H9 (cell line): Measurements from ENCODE around the gene RNU6-9. TPM values are rescaled to one million over a fixed set of nuclear protein-coding genes. Genes with fewer than 3 reads are reported as not detected.

Experiments used
- DNase-seq: peaks from one replicate; pipeline ENCODE4 v3.0.0-alpha.2; 2017
- H2AFZ ChIP-seq: one replicate; pipeline ENCODE4 v1.6.1; 2013; ENCODE audit warnings: mild to moderate bottlenecking, low read length, control low read depth, moderate library complexity
- H2AK5ac ChIP-seq: 2 replicates; pipeline ENCODE4 v1.6.1; 2013; ENCODE audit warnings: low read length, control low read depth, mixed read lengths; ENCODE audit not compliant: insufficient read length
- H2BK120ac ChIP-seq: one replicate; pipeline ENCODE4 v1.6.1; 2013; ENCODE audit warnings: low read depth, mild to moderate bottlenecking, low read length, control low read depth, inconsistent platforms; ENCODE audit not compliant: poor library complexity, severe bottlenecking
- H2BK12ac ChIP-seq: 2 replicates; pipeline ENCODE4 v1.6.1; 2013; ENCODE audit warnings: low read length, control low read depth, mixed read lengths, low read depth; ENCODE audit not compliant: insufficient read length
- H2BK15ac ChIP-seq: 2 replicates; pipeline ENCODE4 v1.6.1; 2013; ENCODE audit warnings: low read depth, low read length, control low read depth
- H2BK20ac ChIP-seq: one replicate; pipeline ENCODE4 v1.6.1; 2013; ENCODE audit warnings: low read depth, mild to moderate bottlenecking, low read length, control low read depth, inconsistent platforms; ENCODE audit not compliant: poor library complexity, severe bottlenecking
- H2BK5ac ChIP-seq: 2 replicates; pipeline ENCODE4 v1.6.1; 2013; ENCODE audit warnings: low read length, control low read depth, mixed read lengths; ENCODE audit not compliant: insufficient read length
- H3K14ac ChIP-seq: 2 replicates; pipeline ENCODE4 v1.6.1; 2013; ENCODE audit warnings: low read length, control low read depth; ENCODE audit not compliant: insufficient read depth
- H3K18ac ChIP-seq: 2 replicates; pipeline ENCODE4 v1.6.1; 2013; ENCODE audit warnings: low read depth, mild to moderate bottlenecking, mixed read lengths, low read length, control low read depth; ENCODE audit not compliant: insufficient read length
- H3K23ac ChIP-seq: 2 replicates; pipeline ENCODE4 v1.6.1; 2013; ENCODE audit warnings: low read length, control low read depth, mixed read lengths, low read depth; ENCODE audit not compliant: insufficient read length
- H3K23me2 ChIP-seq: 2 replicates; pipeline ENCODE4 v1.6.1; 2013; ENCODE audit warnings: low read depth, mild to moderate bottlenecking, mixed read lengths, low read length, control low read depth; ENCODE audit not compliant: insufficient read length, poor library complexity, severe bottlenecking
- H3K27ac ChIP-seq: 2 replicates; pipeline ENCODE4 v1.5.1; 2013; ENCODE audit warnings: low read length, control low read depth, mixed read lengths, low read depth; ENCODE audit not compliant: insufficient read length
- H3K27me3 ChIP-seq: 2 replicates; pipeline ENCODE4 v1.6.1; 2013; ENCODE audit warnings: low read length, control low read depth, inconsistent platforms; ENCODE audit not compliant: insufficient read depth
- H3K4ac ChIP-seq: 2 replicates; pipeline ENCODE4 v1.6.1; 2013; ENCODE audit warnings: low read depth, mild to moderate bottlenecking, control low read depth, inconsistent platforms, low read length, moderate library complexity
- H3K4me1 ChIP-seq: 2 replicates; pipeline ENCODE4 v1.6.1; 2013; ENCODE audit warnings: low read length, control low read depth, inconsistent platforms; ENCODE audit not compliant: insufficient read depth
- H3K4me2 ChIP-seq: 2 replicates; pipeline ENCODE4 v1.6.1; 2013; ENCODE audit warnings: low read length, control low read depth, mixed read lengths; ENCODE audit not compliant: insufficient read length, insufficient read depth
- H3K56ac ChIP-seq: 2 replicates; pipeline ENCODE4 v1.6.1; 2013; ENCODE audit warnings: low read depth, mild to moderate bottlenecking, mixed read lengths, low read length, control low read depth; ENCODE audit not compliant: insufficient read length
- H3K79me1 ChIP-seq: 2 replicates; pipeline ENCODE4 v1.6.1; 2013; ENCODE audit warnings: low read depth, mild to moderate bottlenecking, moderate library complexity, low read length, control low read depth, inconsistent platforms; ENCODE audit not compliant: insufficient read depth, poor library complexity, severe bottlenecking
- H3K79me2 ChIP-seq: 2 replicates; pipeline ENCODE4 v1.6.1; 2013; ENCODE audit warnings: low read length, control low read depth, inconsistent platforms; ENCODE audit not compliant: insufficient read depth
- H3K9ac ChIP-seq: 2 replicates; pipeline ENCODE4 v1.6.1; 2013; ENCODE audit warnings: low read length, control low read depth, mixed read lengths; ENCODE audit not compliant: insufficient read length; ENCODE audit errors: extremely low read depth
- H3K9me3 ChIP-seq: one replicate; pipeline ENCODE4 v1.6.1; 2013; ENCODE audit warnings: low read depth, low read length, inconsistent platforms; ENCODE audit not compliant: control insufficient read depth
- H3T11ph ChIP-seq: one replicate; pipeline ENCODE4 v1.6.1; 2013; ENCODE audit warnings: mild to moderate bottlenecking, low read length, control low read depth, inconsistent platforms
- H4K20me1 ChIP-seq: one replicate; pipeline ENCODE4 v1.6.1; 2013; ENCODE audit not compliant: control insufficient read depth, insufficient read length, insufficient read depth
- H4K5ac ChIP-seq: 2 replicates; pipeline ENCODE4 v1.6.1; 2013; ENCODE audit warnings: low read depth, mild to moderate bottlenecking, mixed read lengths, low read length, control low read depth; ENCODE audit not compliant: insufficient read length
- H4K8ac ChIP-seq: replicated peaks from 2 replicates; pipeline ENCODE4 v1.6.1; 2013; ENCODE audit warnings: low read length, control low read depth, mixed read lengths, low read depth; ENCODE audit not compliant: insufficient read length
- H4K91ac ChIP-seq: 2 replicates; pipeline ENCODE4 v1.6.1; 2013; ENCODE audit warnings: low read depth, mild to moderate bottlenecking, moderate library complexity, mixed read lengths, low read length, control low read depth; ENCODE audit not compliant: insufficient read length
- H3K27ac Mint-ChIP-seq, 3 experiments: 2 replicates in 2 of 3; 3 replicates in 1 of 3; pipeline ENCODE4 v1.8.0; 2020 to 2021; ENCODE audit warnings: mixed read lengths in 3 of 3, mild to moderate bottlenecking in 1 of 3, moderate library complexity in 1 of 3
- H3K27me3 Mint-ChIP-seq: 2 replicates; pipeline ENCODE4 v1.8.0; 2021; ENCODE audit warnings: low read depth, mild to moderate bottlenecking, moderate library complexity, mixed read lengths
- H3K36me3 Mint-ChIP-seq, 3 experiments: 2 replicates in 2 of 3; 3 replicates in 1 of 3; pipeline ENCODE4 v1.8.0; 2020 to 2021; ENCODE audit warnings: low read depth in 3 of 3, mixed read lengths in 3 of 3; ENCODE audit not compliant: insufficient read depth in 1 of 3
- H3K4me1 Mint-ChIP-seq, 2 experiments: 2 replicates each; pipeline ENCODE4 v1.8.0; 2020; ENCODE audit warnings: mixed read lengths in 2 of 2
- H3K4me3 Mint-ChIP-seq, 2 experiments: 2 replicates in 1 of 2; 3 replicates in 1 of 2; pipeline ENCODE4 v1.8.0; 2020 to 2021; ENCODE audit warnings: mild to moderate bottlenecking in 2 of 2, mixed read lengths in 2 of 2, moderate library complexity in 1 of 2
- H3K9me3 Mint-ChIP-seq, 2 experiments: 2 replicates in 1 of 2; 3 replicates in 1 of 2; pipeline ENCODE4 v1.8.0; 2020; ENCODE audit warnings: mild to moderate bottlenecking in 2 of 2, mixed read lengths in 2 of 2, moderate library complexity in 1 of 2
- WGBS: extraction: QIAGEN DNeasy Blood & Tissue Kit; methylation state at CpG from one replicate; pipeline ENCODE4 v1.1.7; 2013; ENCODE audit warnings: missing lambda C conversion rate, low lambda C conversion rate, mixed read lengths; ENCODE audit not compliant: insufficient read length; ENCODE audit errors: extremely low coverage; 5-methylcytosine and 5-hydroxymethylcytosine counted together
- total RNA-seq: library from RNA; stranded (reverse); gene quantifications from 2 replicates; pipeline ENCODE4 v1.2.1, GENCODE V29; 2021
- TF ChIP-seq, protein P1 (sequence below): fragments of 200-600 bp; sonication (generic); conservative IDR thresholded peaks from 3 replicates; pipeline ENCODE4 v1.8.0; 2021; ENCODE audit warnings: antibody characterized with exemption, mild to moderate bottlenecking

RNU6-9 gene
- total RNA-seq, 1 experiment from 2014 or later = not detected

DNA sequence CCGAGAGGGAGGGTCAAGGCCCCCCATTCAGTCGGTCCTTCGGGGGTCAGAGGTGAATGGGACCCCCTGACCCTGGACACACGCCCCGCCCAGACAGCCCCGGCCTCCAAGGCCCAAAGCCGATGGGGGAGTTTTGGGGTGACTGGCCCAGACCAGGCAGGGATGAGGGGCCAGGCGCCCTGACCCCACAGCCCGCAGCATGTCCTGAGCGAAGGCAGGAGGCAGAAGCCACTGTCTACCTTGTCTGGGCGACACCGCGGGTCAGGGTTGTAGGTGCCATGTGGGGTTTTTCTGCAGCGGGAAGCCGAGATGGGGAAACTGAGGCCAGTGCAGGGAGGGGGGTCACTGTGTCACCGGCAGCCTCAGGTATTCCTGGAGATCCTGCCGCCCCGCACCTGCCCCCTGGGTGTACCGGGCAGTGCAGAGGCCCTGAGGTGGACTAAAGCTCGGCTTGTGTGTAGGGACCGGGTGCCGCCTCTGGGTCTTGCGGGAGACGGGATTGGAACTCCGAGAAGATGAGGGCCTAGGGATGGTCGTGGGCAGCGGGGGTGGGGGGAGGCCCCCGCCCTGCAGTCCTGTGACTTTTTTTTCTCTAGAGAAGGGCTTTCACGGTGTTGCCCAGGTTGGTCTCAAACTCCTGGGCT lies 41.0 kb downstream of the RNU6-9 start:
- Histone ChIP-seq H3K79me1 (peaks cover 2% of the 10 kb centered on the region), H2BK20ac (no peak overlapping the region), H3K9ac (no peak overlapping the region), H4K8ac (no peak overlapping the region), H2AK5ac (no peak overlapping the region), H3K79me2 (peaks cover 7% of the 10 kb centered on the region; the same call in 1 of the 2 replicates), H4K91ac (no peak overlapping the region), H3K23me2 (no peaks in the 10 kb centered on the region), H3K4me1 (no peaks in the 10 kb centered on the region), H4K5ac (no peak overlapping the region), H3K9me3 (no peaks in the 10 kb centered on the region), H2BK12ac (no peak overlapping the region), H3K56ac (no peak overlapping the region), H2BK120ac (no peak overlapping the region), H3K4ac (no peak overlapping the region), H2BK15ac (0 out of 2 replicates have a peak overlapping the region, but pooled peaks have one; percentile 57), H2BK5ac (no peak overlapping the region), H3K14ac (no peak overlapping the region; the same call in 1 of the 2 replicates), H3K27me3 (no peaks in the 10 kb centered on the region), H4K20me1 (no peaks in the 10 kb centered on the region), H3K27ac (no peak overlapping the region), H2AFZ (no peak overlapping the region), H3K23ac (no peak overlapping the region), H3T11ph (no peak overlapping the region), H3K18ac (no peak overlapping the region), H3K4me2 (no peak overlapping the region)
- no peaks in the 10 kb centered on the region for H3K9me3 Mint-ChIP-seq
- no peak overlapping the region; a peak in 1 of 7 replicates for H3K27ac Mint-ChIP-seq
- no peak overlapping the region for H3K4me3 Mint-ChIP-seq
- H3K4me1 Mint-ChIP-seq = peaks cover 8 to 11% of the 10 kb centered on the region in 2 experiments; a peak in 2 of 4 replicates
- no CpG with 5 or more reads among the region's 29 CpGs for WGBS
- DNase-seq = no peak
- TF ChIP-seq, protein P1, sequence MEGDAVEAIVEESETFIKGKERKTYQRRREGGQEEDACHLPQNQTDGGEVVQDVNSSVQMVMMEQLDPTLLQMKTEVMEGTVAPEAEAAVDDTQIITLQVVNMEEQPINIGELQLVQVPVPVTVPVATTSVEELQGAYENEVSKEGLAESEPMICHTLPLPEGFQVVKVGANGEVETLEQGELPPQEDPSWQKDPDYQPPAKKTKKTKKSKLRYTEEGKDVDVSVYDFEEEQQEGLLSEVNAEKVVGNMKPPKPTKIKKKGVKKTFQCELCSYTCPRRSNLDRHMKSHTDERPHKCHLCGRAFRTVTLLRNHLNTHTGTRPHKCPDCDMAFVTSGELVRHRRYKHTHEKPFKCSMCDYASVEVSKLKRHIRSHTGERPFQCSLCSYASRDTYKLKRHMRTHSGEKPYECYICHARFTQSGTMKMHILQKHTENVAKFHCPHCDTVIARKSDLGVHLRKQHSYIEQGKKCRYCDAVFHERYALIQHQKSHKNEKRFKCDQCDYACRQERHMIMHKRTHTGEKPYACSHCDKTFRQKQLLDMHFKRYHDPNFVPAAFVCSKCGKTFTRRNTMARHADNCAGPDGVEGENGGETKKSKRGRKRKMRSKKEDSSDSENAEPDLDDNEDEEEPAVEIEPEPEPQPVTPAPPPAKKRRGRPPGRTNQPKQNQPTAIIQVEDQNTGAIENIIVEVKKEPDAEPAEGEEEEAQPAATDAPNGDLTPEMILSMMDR = no peak
- no peaks in the 10 kb centered on the region for H3K27me3 Mint-ChIP-seq
- H3K36me3 Mint-ChIP-seq = peaks cover 11 to 53% (median 40%) of the 10 kb centered on the region in 3 experiments
